ENCODE measurements around the gene CHTF18. TPM values are rescaled to one million over a fixed set of nuclear protein-coding genes. Genes with fewer than 3 reads are reported as not detected.

Gene CHTF18
- total and polyA plus RNA-seq, 10 donors, result 8.9 to 55.0 (median 26.0) TPM

GRCh38 chr16:796296-797119 lies 8.1 kb downstream of the CHTF18 start:
- peaks cover 0 to 60% (median 8%) of the 10 kb centered on the region in 6 donors for H3K36me3 ChIP-seq
- no peaks in the 10 kb centered on the region for H3K9me3 ChIP-seq
- no peak for DNase-seq
- TF ChIP-seq POLR2A (IDR thresholded peaks at IDR 0.05) (no peak), POLR2AphosphoS5 (IDR thresholded peaks at IDR 0.05) (no peak), CTCF (IDR thresholded peaks at IDR 0.05 in 8 of 11, conservative IDR thresholded peaks at IDR 0.05 in 3 of 11) (no peak)
- peaks cover 0 to 11% (median 8%) of the 10 kb centered on the region in 6 donors for H3K4me1 ChIP-seq
- 90 to 97% (median 91%) methylated on average over 24 to 38 of the region's 38 CpGs for WGBS, 5 donors
- peaks cover 0 to 46% (median 28%) of the 10 kb centered on the region in 7 donors for H3K27me3 ChIP-seq (replicated peaks in 1 of 7)
- H3K27ac ChIP-seq, result no peak overlapping the region
- intact Hi-C loops (cut with DNase I; ENCODE audit: low total_unique reads), result no loop called here
- no peak overlapping the region for H3K4me3 ChIP-seq

GRCh38 chr16:797120-797420 lies 8.7 kb downstream of the CHTF18 start:
- Histone ChIP-seq H3K4me3 (no peak overlapping the region), H3K36me3 (peaks cover 0 to 54% (median 8%) of the 10 kb centered on the region in 6 donors), H3K9me3 (no peaks in the 10 kb centered on the region), H3K4me1 (peaks cover 0 to 11% (median 8%) of the 10 kb centered on the region in 6 donors), H3K27ac (no peak overlapping the region), H3K27me3 (replicated peaks in 1 of 7) (peaks cover 0 to 52% (median 33%) of the 10 kb centered on the region in 7 donors)
- TF ChIP-seq POLR2A (IDR thresholded peaks at IDR 0.05) (no peak), CTCF (IDR thresholded peaks at IDR 0.05 in 8 of 11, conservative IDR thresholded peaks at IDR 0.05 in 3 of 11) (no peak), POLR2AphosphoS5 (IDR thresholded peaks at IDR 0.05) (no peak)
- intact Hi-C loops (cut with DNase I; ENCODE audit: low total_unique reads), result no loop called here
- 85 to 100% (median 96%) methylated on average over 2 of the region's 2 CpGs for WGBS, 5 donors
- DNase-seq, result no peak

GRCh38 chr16:797686-798085 lies 9.3 kb downstream of the CHTF18 start:
- H3K27me3 ChIP-seq (replicated peaks in 1 of 7), result peaks cover 0 to 58% (median 39%) of the 10 kb centered on the region in 7 donors
- H3K4me3 ChIP-seq, result no peak overlapping the region
- H3K9me3 ChIP-seq, result no peaks in the 10 kb centered on the region
- peaks cover 0 to 11% (median 8%) of the 10 kb centered on the region in 6 donors for H3K4me1 ChIP-seq
- no peak for TF ChIP-seq POLR2AphosphoS5 (IDR thresholded peaks at IDR 0.05)
- no peak for TF ChIP-seq CTCF (IDR thresholded peaks at IDR 0.05 in 8 of 11, conservative IDR thresholded peaks at IDR 0.05 in 3 of 11)
- no peak for TF ChIP-seq POLR2A (IDR thresholded peaks at IDR 0.05)
- no peak overlapping the region for H3K27ac ChIP-seq
- intact Hi-C loops (cut with DNase I; ENCODE audit: low total_unique reads), result no loop called here
- DNase-seq, result no peak
- WGBS, 5 donors, result 93 to 98% (median 97%) methylated on average over 10 to 22 of the region's 22 CpGs
- H3K36me3 ChIP-seq, result peaks cover 0 to 48% (median 5%) of the 10 kb centered on the region in 6 donors

GRCh38 chr16:798666-799065 lies 10.2 kb downstream of the CHTF18 start:
- WGBS, 5 donors, result 75 to 91% (median 84%) methylated on average over 13 to 19 of the region's 19 CpGs
- no peak overlapping the region for H3K4me3 ChIP-seq
- TF ChIP-seq POLR2A (IDR thresholded peaks at IDR 0.05) (no peak), POLR2AphosphoS5 (IDR thresholded peaks at IDR 0.05) (no peak), CTCF (IDR thresholded peaks at IDR 0.05 in 8 of 11, conservative IDR thresholded peaks at IDR 0.05 in 3 of 11) (no peak)
- H3K36me3 ChIP-seq, result peaks cover 0 to 38% (median 0%) of the 10 kb centered on the region in 6 donors
- no peaks in the 10 kb centered on the region for H3K9me3 ChIP-seq
- intact Hi-C loops (cut with DNase I; ENCODE audit: low total_unique reads), result no loop called here
- H3K27me3 ChIP-seq (replicated peaks in 1 of 7), result peaks cover 0 to 67% (median 40%) of the 10 kb centered on the region in 7 donors
- H3K4me1 ChIP-seq, result peaks cover 0 to 11% (median 8%) of the 10 kb centered on the region in 6 donors
- no peak for DNase-seq
- no peak overlapping the region for H3K27ac ChIP-seq
